GM23338 (cell line): ENCODE data around the gene PTCHD1. TPM values are rescaled to one million over a fixed set of nuclear protein-coding genes. Genes with fewer than 3 reads are reported as not detected.

Experiments
- ATAC-seq: fragments of 200-7000 bp; cut with Tn5 transposase; 3 replicates; pipeline ENCODE4 v1.9.1; 2020
- DNase-seq: peaks from one replicate; pipeline ENCODE4 v3.0.0-alpha.2; 2015; ENCODE audit warnings: low spot score
- H2AFZ ChIP-seq: fragments of 200-600 bp; sonication (generic); 2 replicates; pipeline ENCODE4 v1.8.0; 2016; ENCODE audit warnings: antibody characterized with exemption, mild to moderate bottlenecking, moderate library complexity
- H3F3A ChIP-seq: fragments of 200-600 bp; sonication (generic); replicated peaks from 2 replicates; pipeline ENCODE4 v1.8.0; 2017; ENCODE audit warnings: antibody characterized with exemption, mixed run types, low read depth
- H3K27ac ChIP-seq: fragments of 200-600 bp; sonication (generic); 2 replicates; pipeline ENCODE4 v1.6.1; 2016; ENCODE audit warnings: low read depth
- H3K27me3 ChIP-seq: fragments of 200-600 bp; sonication (generic); 2 replicates; pipeline ENCODE4 v1.8.0; 2016; ENCODE audit warnings: mild to moderate bottlenecking, mixed run types, moderate library complexity; ENCODE audit not compliant: insufficient read depth
- H3K36me3 ChIP-seq: fragments of 200-600 bp; sonication (generic); 2 replicates; pipeline ENCODE4 v1.8.0; 2016; ENCODE audit warnings: mild to moderate bottlenecking; ENCODE audit not compliant: insufficient read depth
- H3K4me1 ChIP-seq: fragments of 200-600 bp; sonication (generic); 2 replicates; pipeline ENCODE4 v1.8.0; 2016; ENCODE audit warnings: mild to moderate bottlenecking, moderate library complexity; ENCODE audit not compliant: insufficient read depth
- H3K4me2 ChIP-seq: fragments of 200-600 bp; sonication (generic); 2 replicates; pipeline ENCODE4 v1.7.1; 2017; ENCODE audit warnings: mixed run types
- H3K4me3 ChIP-seq: fragments of 200-600 bp; sonication (generic); 2 replicates; pipeline ENCODE4 v1.6.1; 2016; ENCODE audit warnings: mixed run types
- H3K79me2 ChIP-seq: fragments of 200-600 bp; sonication (generic); replicated peaks from 2 replicates; pipeline ENCODE4 v1.8.0; 2017; ENCODE audit warnings: mild to moderate bottlenecking; ENCODE audit not compliant: insufficient read depth
- H3K9me2 ChIP-seq: fragments of 200-600 bp; sonication (generic); 2 replicates; pipeline ENCODE4 v1.8.0; 2017; ENCODE audit not compliant: insufficient read depth
- H4K20me1 ChIP-seq: fragments of 200-600 bp; sonication (generic); replicated peaks from 2 replicates; pipeline ENCODE4 v1.8.0; 2017; ENCODE audit warnings: mild to moderate bottlenecking; ENCODE audit not compliant: insufficient read depth
- H3K27ac Mint-ChIP-seq: 2 replicates; pipeline ENCODE4 v1.8.0; 2020; ENCODE audit warnings: inconsistent platforms, mild to moderate bottlenecking, moderate library complexity, mixed read lengths
- H3K27me3 Mint-ChIP-seq: 3 replicates; pipeline ENCODE4 v1.8.0; 2022; ENCODE audit warnings: low read depth, mild to moderate bottlenecking, moderate library complexity, mixed read lengths, inconsistent platforms; ENCODE audit not compliant: insufficient read depth, poor library complexity
- H3K36me3 Mint-ChIP-seq: 3 replicates; pipeline ENCODE4 v1.8.0; 2021; ENCODE audit warnings: low read depth, mild to moderate bottlenecking, inconsistent platforms, moderate library complexity, mixed read lengths
- H3K4me1 Mint-ChIP-seq: 3 replicates; pipeline ENCODE4 v1.8.0; 2020; ENCODE audit warnings: mild to moderate bottlenecking, inconsistent platforms, mixed read lengths
- H3K4me3 Mint-ChIP-seq: 3 replicates; pipeline ENCODE4 v1.8.0; 2021; ENCODE audit warnings: moderate library complexity, mild to moderate bottlenecking, inconsistent platforms, mixed read lengths
- H3K9me3 Mint-ChIP-seq: 3 replicates; pipeline ENCODE4 v1.8.0; 2020; ENCODE audit warnings: moderate library complexity, mild to moderate bottlenecking, inconsistent platforms, mixed read lengths
- CTCF ChIP-seq, 2 experiments: fragments of 200-600 bp in 1 of 2; sonication (generic) in 1 of 2; conservative IDR thresholded peaks; 2 replicates each; pipeline versions ENCODE4 v1.5.1 to v1.6.1; 2016 to 2017; ENCODE audit warnings: antibody characterized with exemption in 2 of 2, low read depth in 2 of 2, mild to moderate bottlenecking in 2 of 2, moderate library complexity in 1 of 2
- ETS1 ChIP-seq: IDR thresholded peaks from 2 replicates; pipeline ENCODE4 v1.6.1; 2016; ENCODE audit warnings: antibody characterized with exemption
- EZH2 ChIP-seq: fragments of 200-600 bp; sonication (generic); IDR thresholded peaks from one replicate; pipeline ENCODE4 v1.8.0; 2017; ENCODE audit warnings: antibody characterized with exemption, mild to moderate bottlenecking, low read depth; ENCODE audit not compliant: unreplicated experiment
- EZH2phosphoT487 ChIP-seq: fragments of 200-600 bp; sonication (generic); IDR thresholded peaks from one replicate; pipeline ENCODE4 v1.8.1; 2018; ENCODE audit warnings: antibody characterized with exemption; ENCODE audit not compliant: unreplicated experiment
- JUNB ChIP-seq: IDR thresholded peaks from one replicate; pipeline ENCODE4 v1.6.1; 2016; ENCODE audit warnings: antibody characterized with exemption; ENCODE audit not compliant: unreplicated experiment
- NANOG ChIP-seq: IDR thresholded peaks from 2 replicates; pipeline ENCODE4 v1.6.1; 2016; ENCODE audit warnings: antibody characterized with exemption, borderline replicate concordance
- POLR2AphosphoS5 ChIP-seq: IDR thresholded peaks from 2 replicates; pipeline ENCODE4 v1.6.1; 2016; ENCODE audit warnings: antibody characterized with exemption, low read depth
- REST ChIP-seq: IDR thresholded peaks from one replicate; pipeline ENCODE4 v1.6.1; 2018; ENCODE audit warnings: antibody characterized with exemption; ENCODE audit not compliant: unreplicated experiment
- STAT1 ChIP-seq: IDR thresholded peaks from one replicate; pipeline ENCODE4 v1.6.1; 2016; ENCODE audit warnings: antibody characterized with exemption; ENCODE audit not compliant: unreplicated experiment
- ZNF114 ChIP-seq: fragments of 250-450 bp; sonication (Bioruptor Pico); IDR thresholded peaks from 2 replicates; pipeline ENCODE4 v1.5.0; 2020; ENCODE audit warnings: mild to moderate bottlenecking, moderate library complexity
- ZNF331 ChIP-seq: fragments of 250-450 bp; sonication (Bioruptor Pico); IDR thresholded peaks from 2 replicates; pipeline ENCODE4 v1.5.0; 2020; ENCODE audit warnings: low read depth, mild to moderate bottlenecking, moderate library complexity
- polyA plus RNA-seq: library from polyadenylated mRNA; unstranded; fragments of >200 nt; fragmentation: Nextera tagmentation; extraction: Ambion mirVana; gene quantifications from 2 replicates; pipeline ENCODE4 v1.2.1, GENCODE V29; 2016
- total RNA-seq: library from RNA; depleted of rRNA; stranded (reverse); fragments of >200 nt; shearing (Covaris generic); gene quantifications from 2 replicates; pipeline ENCODE4 v1.2.3, GENCODE V29; 2014

The PTCHD1 gene
- total and polyA plus RNA-seq, 2 experiments from 2014 or later: 1.5 to 1.9 TPM

- Histone ChIP-seq H3K4me2 (no peak overlapping the region), H3K27ac (no peak overlapping the region), H3K4me1 (no peaks in the 10 kb centered on the region), H3F3A (no peaks in the 10 kb centered on the region), H3K36me3 (no peaks in the 10 kb centered on the region), H3K9me2 (no peaks in the 10 kb centered on the region), H3K4me3 (no peak overlapping the region), H3K27me3 (no peaks in the 10 kb centered on the region), H4K20me1 (no peaks in the 10 kb centered on the region), H2AFZ (no peak overlapping the region), H3K79me2 (no peaks in the 10 kb centered on the region)
- Mint-ChIP-seq H3K27ac (no peak overlapping the region), H3K4me3 (no peak overlapping the region), H3K4me1 (no peaks in the 10 kb centered on the region), H3K36me3 (peaks cover 6% of the 10 kb centered on the region; the same call in 2 of the 3 replicates), H3K9me3 (peaks cover 25% of the 10 kb centered on the region), H3K27me3 (peaks cover 1% of the 10 kb centered on the region)
- TF ChIP-seq REST (no peak), STAT1 (no peak), NANOG (no peak), POLR2AphosphoS5 (no peak), ZNF331 (CRISPR knock-in tag) (no peak), EZH2phosphoT487 (no peak), CTCF (conservative IDR thresholded peaks at IDR 0.05; ENCODE audit: low read depth in 2 of 2) (no peak), ETS1 (no peak), EZH2 (no peak)
- no peak for DNase-seq
- ATAC-seq: no peak
Measured at GRCh38 chrX:23422912-23423311, 88.3 kb downstream of the PTCHD1 start.

- H3K27me3 ChIP-seq: no peaks in the 10 kb centered on the region
- H3K79me2 ChIP-seq: no peaks in the 10 kb centered on the region
- 0 out of 2 replicates have a peak, but pooled peaks cover 3% of the 10 kb centered on the region for H3F3A ChIP-seq
- H3K4me3 Mint-ChIP-seq: no peak overlapping the region
- H3K36me3 ChIP-seq: no peaks in the 10 kb centered on the region
- H2AFZ ChIP-seq: no peak overlapping the region
- H3K36me3 Mint-ChIP-seq: peaks cover 12% of the 10 kb centered on the region
- peaks cover 10% of the 10 kb centered on the region for H3K9me3 Mint-ChIP-seq
- no peaks in the 10 kb centered on the region for H4K20me1 ChIP-seq
- no peak overlapping the region for H3K4me3 ChIP-seq
- DNase-seq: no peak
- ATAC-seq: no peak
- H3K4me1 ChIP-seq: peaks cover 6% of the 10 kb centered on the region
- H3K9me2 ChIP-seq: no peaks in the 10 kb centered on the region
- peaks cover 9% of the 10 kb centered on the region for H3K4me1 Mint-ChIP-seq
- no peak overlapping the region for H3K4me2 ChIP-seq
- peaks cover 2% of the 10 kb centered on the region for H3K27me3 Mint-ChIP-seq
- H3K27ac Mint-ChIP-seq: no peak overlapping the region
- H3K27ac ChIP-seq: no peak overlapping the region
- no peak for TF ChIP-seq ZNF114
- TF ChIP-seq CTCF (conservative IDR thresholded peaks at IDR 0.05; ENCODE audit: low read depth in 2 of 2): no peak
- no peak for TF ChIP-seq JUNB
- TF ChIP-seq ETS1: no peak
- no peak for TF ChIP-seq ZNF331 (CRISPR knock-in tag)
Measured at GRCh38 chrX:23434356-23434884, 99.8 kb downstream of the PTCHD1 start.
